Placental epithelial cell (primary cell): ENCODE data around the gene BCAP31. TPM values are rescaled to one million over a fixed set of nuclear protein-coding genes. Genes with fewer than 3 reads are reported as not detected.

Source experiments
- small RNA-seq: library from RNA; depleted of rRNA; stranded (forward); fragments of <200 nt; gene quantifications from one replicate; pipeline ENCODE3, GENCODE V24; 2012
- total RNA-seq: library from RNA; depleted of rRNA; stranded (reverse); fragments of >200 nt; gene quantifications from 2 replicates; pipeline ENCODE4 v1.2.3, GENCODE V29; 2012

The BCAP31 gene
- 90.3 and 146 TPM in 2 replicates for total RNA-seq

DNA sequence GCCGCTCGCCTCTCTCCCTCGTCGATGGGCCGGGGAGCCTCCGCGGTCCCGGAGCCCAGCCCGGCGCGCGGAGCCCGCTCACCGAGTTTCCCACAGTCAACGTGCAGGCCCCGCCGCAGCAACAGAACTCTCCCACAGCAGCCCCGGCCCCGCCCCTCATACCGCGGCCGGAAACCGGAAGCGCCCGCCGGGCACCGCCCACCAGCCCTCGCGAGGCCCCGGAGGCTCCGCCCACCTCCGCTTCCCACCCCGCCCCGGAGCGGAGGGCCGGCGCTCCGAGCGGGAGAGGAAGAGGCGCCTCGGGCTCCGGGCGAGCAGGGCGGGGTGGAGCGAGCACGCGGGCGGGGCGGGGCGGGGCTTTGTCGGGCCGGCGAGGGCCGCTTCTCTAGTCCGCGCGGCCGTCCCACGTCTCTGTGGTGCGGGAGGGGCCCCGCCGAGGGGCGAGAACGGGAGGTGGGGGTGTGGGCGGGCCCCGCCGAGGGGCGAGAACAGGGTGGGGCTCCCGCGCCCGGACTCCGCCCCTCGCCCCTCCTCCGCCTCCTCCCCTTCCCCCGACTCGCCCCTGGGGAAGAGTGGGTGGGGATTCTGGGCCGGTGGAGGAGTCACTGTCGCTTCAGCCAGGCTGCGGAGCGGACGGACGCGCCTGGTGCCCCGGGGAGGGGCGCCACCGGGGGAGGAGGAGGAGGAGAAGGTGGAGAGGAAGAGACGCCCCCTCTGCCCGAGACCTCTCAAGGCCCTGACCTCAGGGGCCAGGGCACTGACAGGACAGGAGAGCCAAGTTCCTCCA, at the start of gene BCAP31, which contains the start of gene ABCD1:
Gene BCAP31 (minus strand): TSS at position 136 of the 787 bp plus-strand sequence. CDS start 1,143 bp downstream, outside the sequence.
Gene ABCD1 (plus strand): TSS at position 605 of the 787 bp plus-strand sequence. CDS start 411 bp downstream, outside the sequence.

DNA sequence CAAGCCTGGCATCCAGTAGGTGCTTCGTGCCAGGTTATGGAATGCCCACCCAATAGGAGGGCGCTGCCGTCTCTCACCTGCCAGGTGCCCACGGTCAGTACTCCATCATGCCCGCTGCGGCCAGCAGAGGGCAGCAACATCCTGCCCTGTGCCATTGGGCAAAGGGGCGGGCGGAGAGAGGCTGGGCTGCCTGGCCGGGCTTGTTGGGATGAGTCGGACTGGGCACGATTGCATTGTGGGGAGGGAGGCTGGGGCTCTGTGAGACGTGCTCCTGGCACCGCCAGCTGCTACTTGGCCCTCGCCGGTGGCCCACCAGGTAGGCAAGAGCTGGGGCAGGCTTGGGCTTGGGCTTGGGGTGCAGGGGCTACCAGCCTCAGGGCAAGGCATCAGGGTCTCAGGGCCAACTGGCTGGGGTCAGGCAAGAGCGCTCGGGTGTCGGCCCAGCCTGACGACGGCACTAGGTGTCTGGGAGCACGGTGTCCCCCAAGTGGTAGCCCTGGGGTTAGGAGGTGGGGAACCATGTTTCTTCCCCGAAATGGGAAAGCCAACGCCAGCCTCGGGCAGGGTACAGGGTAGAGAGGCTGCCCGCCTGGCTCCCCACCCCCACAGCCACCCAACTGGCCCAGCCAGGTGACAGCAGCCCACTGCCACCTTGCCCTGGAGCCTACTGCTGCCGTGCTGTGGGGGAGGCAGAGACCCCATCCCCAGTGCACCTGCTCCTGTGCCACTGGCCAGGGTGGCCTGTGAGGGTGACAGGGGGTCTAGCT, 40.0 kb upstream of the BCAP31 start, which contains the start of gene PLXNB3:
Gene PLXNB3 (plus strand): TSS at position 261 of the 767 bp plus-strand sequence. CDS start 1,287 bp downstream, outside the sequence.

GRCh38 chrX:153687121-153688039, 36.8 kb downstream of the BCAP31 start, which contains the start of gene SLC6A8:
SLC6A8 (plus strand) TSS chrX:153687926; CDS start chrX:153688575, 649 bp downstream.

GRCh38 chrX:153673428-153674218, 50.6 kb downstream of the BCAP31 start, which contains the start of gene PNCK:
PNCK (minus strand) TSS chrX:153673813; CDS start chrX:153673076, 737 bp downstream.

Small RNAs within 50 kb of the gene (small RNA-seq; reads per million reads assigned to genes)
- gene RN7SL687P = not detected

Other genes with a start within 250 kb of the BCAP31 start
- gene BGN, start 229.4 kb downstream of the BCAP31 start, total RNA-seq = 0.11 and 0.39 TPM in 2 replicates
- gene ATP2B3, start 206.7 kb downstream of the BCAP31 start, total RNA-seq = not detected in 2 replicates
- 22.0 and 35.5 TPM in 2 replicates for gene CCNQ, start 125.2 kb downstream of the BCAP31 start, total RNA-seq
- gene DUSP9, start 77.2 kb downstream of the BCAP31 start, total RNA-seq = under 0.01 and 0.54 TPM in 2 replicates
- 5.1 TPM in 1 of 2 replicates, not detected in the other for gene PNCK, start 50.6 kb downstream of the BCAP31 start, total RNA-seq
- gene SLC6A8, start 36.5 kb downstream of the BCAP31 start, total RNA-seq = 2.7 and 4.0 TPM in 2 replicates
- gene ABCD1, start 469 bp upstream of the BCAP31 start, total RNA-seq = 11.0 and 12.4 TPM in 2 replicates
- gene PLXNB3, start 39.9 kb upstream of the BCAP31 start, total RNA-seq = 0.39 and 2.3 TPM in 2 replicates
- gene SRPK3, start 56.7 kb upstream of the BCAP31 start, total RNA-seq = under 0.01 and 1.1 TPM in 2 replicates
- gene IDH3G, start 70.0 kb upstream of the BCAP31 start, total RNA-seq = 43.2 and 78.4 TPM in 2 replicates
- 157 and 199 TPM in 2 replicates for gene SSR4, start 70.3 kb upstream of the BCAP31 start, total RNA-seq
- 0.39 TPM in 1 of 2 replicates, not detected in the other for gene PDZD4, start 106.2 kb upstream of the BCAP31 start, total RNA-seq
- 0.22 and 0.39 TPM in 2 replicates for gene L1CAM, start 161.8 kb upstream of the BCAP31 start, total RNA-seq
- not detected in 2 replicates for gene AVPR2, start 180.3 kb upstream of the BCAP31 start, total RNA-seq
- 2.9 and 5.9 TPM in 2 replicates for gene ARHGAP4, start 201.9 kb upstream of the BCAP31 start, total RNA-seq
- 32.6 and 69.1 TPM in 2 replicates for gene NAA10, start 210.7 kb upstream of the BCAP31 start, total RNA-seq
- under 0.01 and 0.11 TPM in 2 replicates for gene RENBP, start 220.3 kb upstream of the BCAP31 start, total RNA-seq
- 21.6 and 43.1 TPM in 2 replicates for gene HCFC1, start 247.4 kb upstream of the BCAP31 start, total RNA-seq
- gene TMEM187, start 248.4 kb upstream of the BCAP31 start, total RNA-seq = 9.0 and 9.4 TPM in 2 replicates